B cell (primary cell): ENCODE results near the gene ZMIZ1. TPM values are rescaled to one million over a fixed set of nuclear protein-coding genes. Genes with fewer than 3 reads are reported as not detected.

Experiments used
- ATAC-seq: fragments of 200-7000 bp; cut with Tn5 transposase; one replicate; pipeline ENCODE4 v1.10.0; 2021; ENCODE audit warnings: low read depth, mild to moderate bottlenecking, moderate number of reproducible peaks, moderate library complexity
- CTCF ChIA-PET: fragments of 350-600 bp; sonication (Branson Sonifier 250); formaldehyde crosslinking; loops from one replicate; lab custom pipeline; 2021; ENCODE audit warnings: antibody characterized with exemption, inconsistent platforms; lab: Charles Lee
- POLR2A ChIA-PET: fragments of 350-600 bp; sonication (Branson Sonifier 250); formaldehyde crosslinking; loops from one replicate; lab custom pipeline; 2021; ENCODE audit warnings: antibody characterized with exemption; lab: Charles Lee
- DNase-seq: peaks from one replicate; pipeline ENCODE4 v3.0.0; 2013
- H2AFZ ChIP-seq: 2 replicates; pipeline ENCODE4 v1.6.1; 2012; ENCODE audit warnings: mild to moderate bottlenecking, low read depth, low read length; ENCODE audit not compliant: insufficient read depth, poor library complexity, severe bottlenecking
- H3K27ac ChIP-seq, 2 donors: 1 replicate in 1 of 2; 2 replicates in 1 of 2; pipeline ENCODE4 v1.5.1; 2012 to 2013; ENCODE audit warnings: low read length in 2 of 2, mild to moderate bottlenecking in 2 of 2, moderate library complexity in 1 of 2
- H3K27me3 ChIP-seq, 4 experiments: fragments of 200-600 bp in 1 of 4; sonication (generic) in 1 of 4; replicated peaks in 1 of 4; 1 replicate in 2 of 4; 2 replicates in 2 of 4; pipeline versions ENCODE4 v1.6.1 to v1.7.0; 2013 to 2016; ENCODE audit warnings: low read length in 3 of 4, mild to moderate bottlenecking in 2 of 4, mixed read lengths in 1 of 4, moderate library complexity in 1 of 4; ENCODE audit not compliant: insufficient read depth in 4 of 4, control insufficient read depth in 3 of 4; ENCODE audit errors: control extremely low read depth in 1 of 4
- H3K36me3 ChIP-seq, 2 experiments: replicated peaks in 1 of 2; 1 replicate in 1 of 2; 2 replicates in 1 of 2; pipeline versions ENCODE4 v1.6.1 to v1.7.1; 2013; ENCODE audit warnings: low read length in 1 of 2; ENCODE audit not compliant: insufficient read depth in 2 of 2, control insufficient read depth in 1 of 2; ENCODE audit errors: control extremely low read depth in 1 of 2, extremely low read depth in 1 of 2
- H3K4me1 ChIP-seq, 2 donors: fragments of 200-600 bp in 1 of 2; sonication (generic) in 1 of 2; 1 replicate in 1 of 2; 2 replicates in 1 of 2; pipeline versions ENCODE4 v1.5.1 to v1.6.1; 2013 to 2017; ENCODE audit warnings: low read length in 2 of 2; ENCODE audit not compliant: control insufficient read depth in 2 of 2, insufficient read depth in 2 of 2
- H3K4me2 ChIP-seq: replicated peaks from 2 replicates; pipeline ENCODE3; 2012; ENCODE audit warnings: mild to moderate bottlenecking, low read depth, low read length; ENCODE audit not compliant: poor library complexity, severe bottlenecking
- H3K4me3 ChIP-seq, 5 experiments: fragments of 200-600 bp in 1 of 5; sonication (generic) in 1 of 5; 1 replicate in 3 of 5; 2 replicates in 2 of 5; pipeline versions ENCODE4 v1.5.1 to v1.7.0; 2011 to 2016; ENCODE audit warnings: low read length in 4 of 5, mild to moderate bottlenecking in 4 of 5, low read depth in 2 of 5, control low read depth in 1 of 5, moderate library complexity in 1 of 5; ENCODE audit not compliant: insufficient read depth in 1 of 5; ENCODE audit errors: control extremely low read depth in 1 of 5, extremely low read depth in 1 of 5
- H3K79me2 ChIP-seq: fragments of 200-600 bp; sonication (generic); one replicate; pipeline ENCODE4 v1.6.0; 2016; ENCODE audit warnings: low read length; ENCODE audit not compliant: control insufficient read depth, insufficient read depth
- H3K9ac ChIP-seq: fragments of 200-600 bp; sonication (generic); 2 replicates; pipeline ENCODE4 v1.6.1; 2017; ENCODE audit warnings: mild to moderate bottlenecking, low read length, moderate library complexity
- H3K9me3 ChIP-seq, 3 donors: one replicate each; pipeline versions ENCODE4 v1.6.1 to v1.7.1; 2013; ENCODE audit warnings: low read length in 2 of 3; ENCODE audit not compliant: control insufficient read depth in 2 of 3, insufficient read depth in 1 of 3; ENCODE audit errors: control extremely low read depth in 1 of 3
- H4K20me1 ChIP-seq: 2 replicates; pipeline ENCODE4 v1.6.0; 2012; ENCODE audit warnings: mild to moderate bottlenecking, low read length; ENCODE audit not compliant: insufficient read depth, control insufficient read depth, poor library complexity, severe bottlenecking
- H3K27ac Mint-ChIP-seq: one replicate; pipeline ENCODE4 v1.8.0; 2021; ENCODE audit warnings: mixed read lengths
- H3K27me3 Mint-ChIP-seq: one replicate; pipeline ENCODE4 v1.8.0; 2021; ENCODE audit warnings: mixed read lengths
- H3K4me1 Mint-ChIP-seq: one replicate; pipeline ENCODE4 v1.8.0; 2021; ENCODE audit warnings: mixed read lengths
- H3K4me3 Mint-ChIP-seq: one replicate; pipeline ENCODE4 v1.8.0; 2021; ENCODE audit warnings: mixed read lengths
- H3K9me3 Mint-ChIP-seq: one replicate; pipeline ENCODE4 v1.8.0; 2022; ENCODE audit warnings: mixed read lengths; ENCODE audit not compliant: insufficient read depth
- CTCF ChIP-seq: fragments of 200-600 bp; IDR thresholded peaks from one replicate; pipeline ENCODE4 v1.8.0; 2022; ENCODE audit warnings: antibody characterized with exemption, mild to moderate bottlenecking
- EZH2 ChIP-seq: IDR thresholded peaks from 2 replicates; pipeline ENCODE4 v1.6.1; 2012; ENCODE audit warnings: borderline replicate concordance, low read depth, mild to moderate bottlenecking, moderate library complexity, low read length; ENCODE audit not compliant: insufficient read depth, poor library complexity, severe bottlenecking
- WGBS: methylation state at CpG from one replicate; pipeline ENCODE4 v1.1.5; 2013; ENCODE audit warnings: missing lambda C conversion rate; ENCODE audit not compliant: insufficient coverage; 5-methylcytosine and 5-hydroxymethylcytosine counted together
- intact Hi-C: fragments of 100-400 bp; cut with micrococcal nuclease; formaldehyde crosslinking; loops from one replicate; pipeline ENCODE4 v1.10.0; 2022
- polyA plus RNA-seq: library from polyadenylated mRNA; depleted of rRNA; stranded (reverse); fragments of >200 nt; gene quantifications from 2 replicates; pipeline ENCODE4 v1.2.3, GENCODE V29; 2012
- total RNA-seq, 2 donors: library from RNA; stranded (reverse); fragments of 120-200 nt in 1 of 2; gene quantifications; 1 replicate in 1 of 2; 2 replicates in 1 of 2; pipeline versions ENCODE4 v1.2.3 to v1.2.4, GENCODE V29; 2013 to 2022

The ZMIZ1 gene
- total and polyA plus RNA-seq, 2 donors (not counting 1 experiment from before 2014, with no cell fraction given) = 14.3 to 64.9 TPM

GRCh38 chr10:79313911-79314439 lies 245.2 kb downstream of the ZMIZ1 start:
- no peak for DNase-seq
- no peak overlapping the region for H2AFZ ChIP-seq
- H3K4me1 ChIP-seq = peaks cover 17 to 21% of the 10 kb centered on the region in 2 donors
- H3K36me3 ChIP-seq = peaks cover 0 to 32% of the 10 kb centered on the region in 2 experiments
- no peak overlapping the region for H3K4me3 ChIP-seq
- H4K20me1 ChIP-seq = no peaks in the 10 kb centered on the region
- no peak for TF ChIP-seq EZH2
- no peak for TF ChIP-seq CTCF
- peaks cover 3% of the 10 kb centered on the region for H3K9me3 Mint-ChIP-seq
- no peaks in the 10 kb centered on the region for H3K79me2 ChIP-seq
- POLR2A ChIA-PET = no interaction called here
- H3K4me3 Mint-ChIP-seq = no peak overlapping the region
- H3K4me2 ChIP-seq = no peak overlapping the region
- no peaks in the 10 kb centered on the region for H3K9me3 ChIP-seq
- no peak overlapping the region for H3K27ac Mint-ChIP-seq
- H3K27ac ChIP-seq = no peak overlapping the region
- CTCF ChIA-PET = no interaction called here
- no peaks in the 10 kb centered on the region for H3K27me3 ChIP-seq
- ATAC-seq = no peak
- WGBS = 98% methylated on average over 10 of the region's 11 CpGs
- no peak overlapping the region for H3K9ac ChIP-seq
- intact Hi-C loops = no loop called here
- H3K27me3 Mint-ChIP-seq = no peaks in the 10 kb centered on the region
- peaks cover 30% of the 10 kb centered on the region for H3K4me1 Mint-ChIP-seq

- H3K27me3 Mint-ChIP-seq = no peaks in the 10 kb centered on the region
- H4K20me1 ChIP-seq = no peaks in the 10 kb centered on the region
- peaks cover 17 to 21% of the 10 kb centered on the region in 2 donors for H3K4me1 ChIP-seq
- H3K4me3 ChIP-seq = no peak overlapping the region
- H3K9ac ChIP-seq = no peak overlapping the region
- H3K27me3 ChIP-seq = no peaks in the 10 kb centered on the region
- no peak overlapping the region for H2AFZ ChIP-seq
- no peak overlapping the region for H3K4me3 Mint-ChIP-seq
- H3K4me2 ChIP-seq = no peak overlapping the region
- peaks cover 3% of the 10 kb centered on the region for H3K9me3 Mint-ChIP-seq
- ChIA-PET CTCF (interaction anchor here (1.2 to 3.2 kb wide), 2 partner anchors 32 to 76 kb away, joined by 3 to 15 read pairs; partner anchors contain the start of gene PPIF), POLR2A (interaction anchor here (3.3 kb wide), 1 partner anchor 29 kb away, joined by 14 read pairs; no protein-coding TSS in a partner anchor)
- no peak overlapping the region for H3K27ac Mint-ChIP-seq
- H3K9me3 ChIP-seq = no peaks in the 10 kb centered on the region
- no peaks in the 10 kb centered on the region for H3K79me2 ChIP-seq
- WGBS = 93% methylated on average over 25 of the region's 25 CpGs
- DNase-seq (no peak), ATAC-seq (no peak)
- intact Hi-C loops = no loop called here
- H3K4me1 Mint-ChIP-seq = peaks cover 31% of the 10 kb centered on the region
- H3K36me3 ChIP-seq = peaks cover 0 to 25% of the 10 kb centered on the region in 2 experiments
- H3K27ac ChIP-seq = no peak overlapping the region
- TF ChIP-seq CTCF = no peak
- no peak for TF ChIP-seq EZH2
Measured at GRCh38 chr10:79314761-79315601, 246.2 kb downstream of the ZMIZ1 start.
